GM12874 (cell line): ENCODE data around the gene XPC.

ENCODE experiments used
- CTCF ChIP-seq: IDR thresholded peaks from 2 replicates; pipeline ENCODE4 v1.5.1; 2011; ENCODE audit warnings: low read depth, mild to moderate bottlenecking, control low read depth, low read length, moderate library complexity; ENCODE audit not compliant: insufficient read depth

The XPC gene

GRCh38 chr3:14141144-14141543, 37.3 kb downstream of the XPC start:
- no peak for TF ChIP-seq CTCF

- TF ChIP-seq CTCF = no peak
Measured at GRCh38 chr3:14140668-14141067, 37.7 kb downstream of the XPC start.

GRCh38 chr3:14139771-14140170, 38.6 kb downstream of the XPC start:
- no peak for TF ChIP-seq CTCF

- no peak for TF ChIP-seq CTCF
Measured at GRCh38 chr3:14138878-14139655, 39.3 kb downstream of the XPC start.

- TF ChIP-seq CTCF = no peak
Measured at GRCh38 chr3:14138109-14138877, 40.1 kb downstream of the XPC start.

- TF ChIP-seq CTCF = no peak
Measured at GRCh38 chr3:14137445-14137844, 41.0 kb downstream of the XPC start.

GRCh38 chr3:14137004-14137403, 41.4 kb downstream of the XPC start:
- TF ChIP-seq CTCF = no peak
